ENCODE results near the gene CTAG1B.

- TF ChIP-seq POLR2AphosphoS5 (IDR thresholded peaks at IDR 0.05; ENCODE audit: insufficient read depth, low read depth, low read length): no peak
- TF ChIP-seq POLR2A (IDR thresholded peaks at IDR 0.05; ENCODE audit: low read depth, low read length): no peak
- no peak for TF ChIP-seq EZH2 (IDR thresholded peaks at IDR 0.05; ENCODE audit: borderline replicate concordance, low read depth, low read length, severe bottlenecking)
These were observed 42.1 kb upstream of the CTAG1B start for GRCh38 chrX:154661170-154661569.
